Gastroesophageal sphincter (tissue), 3 donors: ENCODE results near the gene PRTFDC1.

Experiments
- EP300 ChIP-seq: sonication (generic); formaldehyde crosslinking; IDR thresholded peaks from one replicate; pipeline ENCODE4 v1.6.1; 2017; ENCODE audit warnings: antibody characterized with exemption, mild to moderate bottlenecking
- POLR2A ChIP-seq, 2 donors: fragments of 450-650 bp; IDR thresholded peaks; one replicate each; pipeline ENCODE4 v1.6.1; 2017; ENCODE audit warnings: antibody characterized with exemption in 2 of 2, mild to moderate bottlenecking in 2 of 2, moderate library complexity in 1 of 2
- TF ChIP-seq, protein P1 (sequence below), 4 experiments: fragments of 200-600 bp in 2 of 4; fragments of 450-650 bp in 2 of 4; sonication (generic) in 1 of 4; IDR thresholded peaks; one replicate each; pipeline ENCODE4 v1.5.1; 2017 to 2019; ENCODE audit warnings: antibody characterized with exemption in 4 of 4, mild to moderate bottlenecking in 2 of 4, moderate library complexity in 2 of 4

GRCh38 chr10:24961582-24961981 lies 9.2 kb upstream of the PRTFDC1 start:
- TF ChIP-seq, protein P1, sequence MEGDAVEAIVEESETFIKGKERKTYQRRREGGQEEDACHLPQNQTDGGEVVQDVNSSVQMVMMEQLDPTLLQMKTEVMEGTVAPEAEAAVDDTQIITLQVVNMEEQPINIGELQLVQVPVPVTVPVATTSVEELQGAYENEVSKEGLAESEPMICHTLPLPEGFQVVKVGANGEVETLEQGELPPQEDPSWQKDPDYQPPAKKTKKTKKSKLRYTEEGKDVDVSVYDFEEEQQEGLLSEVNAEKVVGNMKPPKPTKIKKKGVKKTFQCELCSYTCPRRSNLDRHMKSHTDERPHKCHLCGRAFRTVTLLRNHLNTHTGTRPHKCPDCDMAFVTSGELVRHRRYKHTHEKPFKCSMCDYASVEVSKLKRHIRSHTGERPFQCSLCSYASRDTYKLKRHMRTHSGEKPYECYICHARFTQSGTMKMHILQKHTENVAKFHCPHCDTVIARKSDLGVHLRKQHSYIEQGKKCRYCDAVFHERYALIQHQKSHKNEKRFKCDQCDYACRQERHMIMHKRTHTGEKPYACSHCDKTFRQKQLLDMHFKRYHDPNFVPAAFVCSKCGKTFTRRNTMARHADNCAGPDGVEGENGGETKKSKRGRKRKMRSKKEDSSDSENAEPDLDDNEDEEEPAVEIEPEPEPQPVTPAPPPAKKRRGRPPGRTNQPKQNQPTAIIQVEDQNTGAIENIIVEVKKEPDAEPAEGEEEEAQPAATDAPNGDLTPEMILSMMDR (IDR thresholded peaks at IDR 0.05): no peak
- TF ChIP-seq POLR2A (IDR thresholded peaks at IDR 0.05) (no peak), EP300 (no peak)
